ENCODE results near the gene SLC22A2. TPM values are rescaled to one million over a fixed set of nuclear protein-coding genes. Genes with fewer than 3 reads are reported as not detected.
A peak's percentile ranks its signal among the peaks of the same experiment; 100 is the strongest.

Gene SLC22A2
- total and polyA plus RNA-seq, 2 of the 13 experiments (the other 11 are each of a cell fraction or from before 2014, with no cell fraction given): not detected

GRCh38 chr6:160297310-160297709 is 38.7 kb upstream of the SLC22A2 start (continued):
- TF ChIP-seq MTA3 (CRISPR knock-in tag; IDR thresholded peaks at IDR 0.05) (no peak), SMC3 (IDR thresholded peaks at IDR 0.05; ENCODE audit: low read length) (peak; percentile 71; the same call in 1 of the 2 replicates), ZNF333 (CRISPR knock-in tag; IDR thresholded peaks at IDR 0.05; ENCODE audit: borderline replicate concordance) (no peak), STAG1 (CRISPR knock-in tag; IDR thresholded peaks at IDR 0.05) (peak; percentile 79), EED (CRISPR knock-in tag; IDR thresholded peaks at IDR 0.05) (no peak; the same call in 1 of the 2 replicates), RCOR2 (CRISPR knock-in tag; IDR thresholded peaks at IDR 0.05) (no peak), ELF1 (CRISPR knock-in tag; IDR thresholded peaks at IDR 0.05) (no peak), DNMT1 (CRISPR knock-in tag; IDR thresholded peaks at IDR 0.05) (no peak), ZKSCAN1 (IDR thresholded peaks at IDR 0.05; ENCODE audit: low read length) (no peak), ZNF414 (CRISPR knock-in tag; IDR thresholded peaks at IDR 0.05) (no peak), ZNF687 (CRISPR knock-in tag; IDR thresholded peaks at IDR 0.05) (peak; percentile 23; the same call in 1 of the 2 replicates), MAX (IDR thresholded peaks at IDR 0.05) (no peak)

Measured in HepG2 (cell line).